BJ (cell line): Measurements from ENCODE around the gene SHISA9. TPM values are rescaled to one million over a fixed set of nuclear protein-coding genes. Genes with fewer than 3 reads are reported as not detected.

Experiments used
- CTCF ChIA-PET: fragments of 350-600 bp; formaldehyde crosslinking; extraction: SDS; loops from one replicate; lab custom pipeline; 2021; ENCODE audit warnings: antibody characterized with exemption, inconsistent platforms; lab: Yijun Ruan, JAX
- POLR2A ChIA-PET: fragments of 300-600 bp; sonication (Branson Sonifier 250); formaldehyde crosslinking; extraction: SDS; loops from one replicate; lab custom pipeline; 2021; ENCODE audit warnings: antibody characterized with exemption; lab: Charles Lee
- DNase-seq: peaks from one replicate; pipeline ENCODE4 v3.0.0-alpha.2; 2011; ENCODE audit warnings: low read depth
- H3K27me3 ChIP-seq: 2 replicates; pipeline ENCODE4 v1.6.0; 2011; ENCODE audit warnings: low read length; ENCODE audit not compliant: control insufficient read depth, insufficient read depth
- H3K36me3 ChIP-seq: 2 replicates; pipeline ENCODE4 v1.5.1; 2011; ENCODE audit warnings: low read length; ENCODE audit not compliant: control insufficient read depth, insufficient read depth
- H3K4me3 ChIP-seq: 2 replicates; pipeline ENCODE4 v1.5.1; 2011; ENCODE audit warnings: low read depth, mild to moderate bottlenecking, control low read depth, low read length
- polyA plus RNA-seq: library from polyadenylated mRNA; depleted of rRNA; stranded (reverse); fragments of >200 nt; gene quantifications from 2 replicates; pipeline ENCODE4 v1.2.3, GENCODE V29; 2011
- TF ChIP-seq, protein P1 (sequence below): IDR thresholded peaks from 2 replicates; pipeline ENCODE4 v1.5.1; 2011; ENCODE audit warnings: low read depth, mild to moderate bottlenecking, control low read depth, inconsistent platforms, low read length, moderate library complexity; ENCODE audit not compliant: insufficient read depth

SHISA9 gene
- polyA plus RNA-seq, 1 experiment = not detected

DNA sequence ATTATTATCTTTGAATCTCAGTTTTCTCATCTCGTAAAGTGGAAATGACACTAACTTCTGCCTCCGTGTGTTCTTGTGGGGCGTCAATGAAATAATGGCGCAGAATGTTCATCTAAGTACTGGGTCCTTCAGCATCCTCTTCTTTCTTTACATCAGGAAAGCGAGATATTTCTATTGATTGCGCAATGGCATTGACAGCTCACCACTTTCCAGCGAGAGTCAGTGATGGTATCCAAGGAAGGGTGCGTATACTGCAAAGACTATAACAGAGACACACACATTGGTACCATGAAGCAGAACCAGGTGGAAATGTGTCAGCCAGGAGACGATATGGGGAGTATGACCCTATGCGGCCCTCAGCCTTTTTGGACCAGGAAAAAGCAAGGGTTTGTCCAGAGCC lies 162.1 kb downstream of the SHISA9 start:
- TF ChIP-seq, protein P1, sequence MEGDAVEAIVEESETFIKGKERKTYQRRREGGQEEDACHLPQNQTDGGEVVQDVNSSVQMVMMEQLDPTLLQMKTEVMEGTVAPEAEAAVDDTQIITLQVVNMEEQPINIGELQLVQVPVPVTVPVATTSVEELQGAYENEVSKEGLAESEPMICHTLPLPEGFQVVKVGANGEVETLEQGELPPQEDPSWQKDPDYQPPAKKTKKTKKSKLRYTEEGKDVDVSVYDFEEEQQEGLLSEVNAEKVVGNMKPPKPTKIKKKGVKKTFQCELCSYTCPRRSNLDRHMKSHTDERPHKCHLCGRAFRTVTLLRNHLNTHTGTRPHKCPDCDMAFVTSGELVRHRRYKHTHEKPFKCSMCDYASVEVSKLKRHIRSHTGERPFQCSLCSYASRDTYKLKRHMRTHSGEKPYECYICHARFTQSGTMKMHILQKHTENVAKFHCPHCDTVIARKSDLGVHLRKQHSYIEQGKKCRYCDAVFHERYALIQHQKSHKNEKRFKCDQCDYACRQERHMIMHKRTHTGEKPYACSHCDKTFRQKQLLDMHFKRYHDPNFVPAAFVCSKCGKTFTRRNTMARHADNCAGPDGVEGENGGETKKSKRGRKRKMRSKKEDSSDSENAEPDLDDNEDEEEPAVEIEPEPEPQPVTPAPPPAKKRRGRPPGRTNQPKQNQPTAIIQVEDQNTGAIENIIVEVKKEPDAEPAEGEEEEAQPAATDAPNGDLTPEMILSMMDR = no peak
- ChIA-PET CTCF (no interaction called here), POLR2A (no interaction called here)
- no peaks in the 10 kb centered on the region for H3K27me3 ChIP-seq
- H3K36me3 ChIP-seq = no peaks in the 10 kb centered on the region
- H3K4me3 ChIP-seq = no peak overlapping the region
- DNase-seq = no peak

DNA sequence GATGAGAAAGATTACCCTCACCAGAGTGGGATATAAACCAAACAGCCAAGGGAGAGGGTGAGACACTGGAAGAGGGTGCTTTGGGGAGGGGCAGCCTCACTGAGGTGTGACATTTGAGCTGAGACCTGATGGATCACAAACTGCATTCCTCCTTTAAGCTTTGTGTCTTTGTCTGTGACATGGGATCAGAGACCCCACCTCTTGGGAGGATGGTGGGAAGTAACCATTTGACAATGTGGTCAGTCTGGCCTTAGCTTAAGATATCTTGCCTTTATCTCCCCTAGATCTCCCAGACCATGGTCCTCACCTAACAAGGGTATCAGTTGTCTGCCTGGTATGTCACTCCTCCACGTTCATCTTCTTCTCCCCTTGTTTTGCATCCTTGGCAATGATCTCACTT lies 163.4 kb downstream of the SHISA9 start:
- H3K27me3 ChIP-seq = no peaks in the 10 kb centered on the region
- no peak for DNase-seq
- TF ChIP-seq, protein P1 = no peak
- CTCF ChIA-PET = no interaction called here
- no peaks in the 10 kb centered on the region for H3K36me3 ChIP-seq
- POLR2A ChIA-PET = no interaction called here
- no peak overlapping the region for H3K4me3 ChIP-seq

DNA sequence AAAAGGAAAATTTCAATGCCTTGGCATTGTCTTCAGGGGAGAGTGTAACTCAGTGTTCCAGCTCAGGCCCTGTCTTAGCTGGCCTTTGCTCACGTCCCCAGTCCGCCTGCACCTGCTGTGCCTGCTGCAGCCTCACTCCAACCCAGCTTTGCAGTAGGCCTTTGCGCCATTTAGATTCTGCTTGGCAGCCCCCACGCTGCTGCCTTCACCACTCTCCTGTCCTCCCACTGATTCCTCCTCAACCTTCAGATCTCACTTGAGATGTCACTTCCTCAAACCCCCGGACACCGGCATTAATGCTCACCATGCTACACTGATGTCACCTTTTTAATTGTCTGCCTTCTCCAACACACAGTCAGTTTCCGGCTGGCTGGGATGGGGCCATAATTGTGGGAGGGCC lies 166.2 kb downstream of the SHISA9 start:
- no peaks in the 10 kb centered on the region for H3K36me3 ChIP-seq
- no peak overlapping the region for H3K4me3 ChIP-seq
- CTCF ChIA-PET = no interaction called here
- H3K27me3 ChIP-seq = no peaks in the 10 kb centered on the region
- POLR2A ChIA-PET = no interaction called here
- TF ChIP-seq, protein P1 = no peak
- DNase-seq = no peak

DNA sequence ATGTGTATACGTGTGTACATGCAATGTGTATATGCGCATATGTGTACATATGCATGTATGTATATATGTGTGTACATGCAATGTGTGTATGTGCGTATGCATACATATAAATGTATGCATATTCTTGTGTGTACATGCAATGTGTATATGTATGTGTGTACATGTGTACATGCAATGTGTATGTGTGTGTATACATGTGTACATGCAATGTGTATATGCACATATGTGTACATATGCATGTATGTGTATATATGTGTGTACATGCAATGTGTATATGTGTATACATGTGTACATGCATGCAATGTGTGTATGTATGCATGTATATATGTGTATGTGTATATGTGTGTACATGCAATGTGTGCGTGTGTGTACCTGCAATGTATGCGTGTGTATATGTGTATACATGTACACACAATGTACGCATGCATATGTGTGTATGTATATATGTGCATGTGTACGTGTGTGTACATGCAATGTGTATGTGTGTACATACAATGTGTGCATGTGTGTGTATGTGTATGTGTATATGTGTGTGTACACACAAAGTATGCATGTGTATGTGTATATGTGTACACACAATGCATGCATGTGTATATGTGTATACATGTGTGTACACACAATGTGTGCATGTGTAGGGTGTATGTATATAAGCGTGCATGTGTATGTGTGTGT lies 167.7 kb downstream of the SHISA9 start:
- Histone ChIP-seq H3K27me3 (no peaks in the 10 kb centered on the region), H3K36me3 (no peaks in the 10 kb centered on the region), H3K4me3 (no peak overlapping the region)
- CTCF ChIA-PET = no interaction called here
- DNase-seq = no peak
- POLR2A ChIA-PET = no interaction called here
- TF ChIP-seq, protein P1 = no peak

GRCh38 chr16:13070268-13070667 lies 168.9 kb downstream of the SHISA9 start:
- Histone ChIP-seq H3K4me3 (no peak overlapping the region), H3K36me3 (no peaks in the 10 kb centered on the region), H3K27me3 (no peaks in the 10 kb centered on the region)
- ChIA-PET CTCF (no interaction called here), POLR2A (no interaction called here)
- TF ChIP-seq, protein P1 = no peak
- DNase-seq = no peak
